Vagina (tissue), 2 donors: Measurements from ENCODE around the gene SCIN.
"Not testable (repeated sequence)": the region's sequence is repeated elsewhere in the genome, so short reads cannot be mapped to it uniquely, and the experiment has no call there.

Experiments
- CTCF ChIP-seq, 3 experiments: fragments of 450-650 bp in 2 of 3; fragments of 200-600 bp in 1 of 3; sonication (generic) in 1 of 3; IDR thresholded peaks; one replicate each; pipeline ENCODE4 v1.5.1; 2017 to 2019; ENCODE audit warnings: antibody characterized with exemption in 3 of 3, mild to moderate bottlenecking in 2 of 3, moderate library complexity in 2 of 3
- POLR2A ChIP-seq, 2 donors: fragments of 450-650 bp; IDR thresholded peaks; one replicate each; pipeline ENCODE4 v1.6.1; 2017; ENCODE audit warnings: antibody characterized with exemption in 2 of 2, mild to moderate bottlenecking in 2 of 2, moderate library complexity in 2 of 2

GRCh38 chr7:12645212-12645611, 74.7 kb downstream of the SCIN start:
- not testable (repeated sequence) for TF ChIP-seq CTCF, POLR2A (IDR thresholded peaks at IDR 0.05)
